GM12878 (cell line): ENCODE data around the gene LHX6. TPM values are rescaled to one million over a fixed set of nuclear protein-coding genes. Genes with fewer than 3 reads are reported as not detected.

Source experiments
- BMI1 ChIP-seq: fragments of 450-650 bp; IDR thresholded peaks from 2 replicates; pipeline ENCODE4 v1.6.1; 2016; ENCODE audit warnings: mild to moderate bottlenecking, moderate library complexity, borderline replicate concordance
- CHD2 ChIP-seq: IDR thresholded peaks from 2 replicates; pipeline ENCODE4 v1.6.1; 2011; ENCODE audit warnings: low read depth, low read length, improper control_type of control experiment, borderline replicate concordance
- FOS ChIP-seq: IDR thresholded peaks from 3 replicates; pipeline ENCODE4 v1.6.1; 2011; ENCODE audit warnings: borderline replicate concordance; ENCODE audit not compliant: insufficient read length; ENCODE audit errors: extremely low read depth
- HCFC1 ChIP-seq: fragments of 150-350 bp; IDR thresholded peaks from 2 replicates; pipeline ENCODE4 v1.6.1; 2014; ENCODE audit warnings: low read length
- HDGF ChIP-seq: fragments of 450-650 bp; IDR thresholded peaks from 2 replicates; pipeline ENCODE4 v1.6.1; 2016; ENCODE audit warnings: antibody characterized with exemption
- MTA3 ChIP-seq: IDR thresholded peaks from 2 replicates; pipeline ENCODE4 v1.6.1; 2012; ENCODE audit warnings: low read length, inconsistent platforms, borderline replicate concordance
- MYC ChIP-seq: IDR thresholded peaks from 2 replicates; pipeline ENCODE4 v1.6.1; 2011; ENCODE audit warnings: mild to moderate bottlenecking, low read length, moderate library complexity, inconsistent platforms; ENCODE audit not compliant: insufficient read depth, insufficient replicate concordance, insufficient read length, severe bottlenecking
- NFYB ChIP-seq: IDR thresholded peaks from 2 replicates; pipeline ENCODE4 v1.6.1; 2011; ENCODE audit warnings: low read depth, mild to moderate bottlenecking, low read length, improper control_type of control experiment, moderate library complexity; ENCODE audit not compliant: insufficient read depth
- NR2C1 ChIP-seq: fragments of 450-650 bp; IDR thresholded peaks from 2 replicates; pipeline ENCODE4 v1.6.1; 2017; ENCODE audit warnings: antibody characterized with exemption, mild to moderate bottlenecking, moderate library complexity
- RELA ChIP-seq: fragments of 450-650 bp; IDR thresholded peaks from 2 replicates; pipeline ENCODE4 v1.8.0; 2014; ENCODE audit warnings: borderline replicate concordance; ENCODE audit not compliant: partially characterized antibody
- SP1 ChIP-seq: IDR thresholded peaks from one replicate; pipeline ENCODE4 v1.6.1; 2011; ENCODE audit warnings: low read depth, low read length
- TBL1XR1 ChIP-seq: IDR thresholded peaks from 2 replicates; pipeline ENCODE4 v1.6.1; 2012; ENCODE audit warnings: low read depth, low read length, improper control_type of control experiment
- ZBED1 ChIP-seq: IDR thresholded peaks from 2 replicates; pipeline ENCODE4 v1.6.1; 2016; ENCODE audit warnings: borderline replicate concordance
- ZNF207 ChIP-seq: fragments of 450-650 bp; IDR thresholded peaks from 2 replicates; pipeline ENCODE4 v1.6.1; 2014; ENCODE audit warnings: antibody characterized with exemption, mild to moderate bottlenecking, borderline replicate concordance
- polyA plus RNA-seq, 11 experiments: library from polyadenylated mRNA; depleted of rRNA in 4 of 11; unstranded in 6 of 11; stranded (reverse) in 5 of 11; fragments of >200 nt; fragmentation: Nextera tagmentation in 4 of 11; fragmentation: Illumina TruSeq in 1 of 11; extraction: Ambion mirVana in 4 of 11; extraction: Trizol in 1 of 11; gene quantifications; 1 replicate in 1 of 11; 2 replicates in 10 of 11; pipeline versions ENCODE4 v1.2.1 to v1.2.3, GENCODE V29; 2011 to 2016; ENCODE audit warnings: inconsistent platforms in 2 of 11, missing spikeins in 2 of 11, low read depth in 1 of 11
- total RNA-seq, 4 experiments: library from RNA; depleted of rRNA in 3 of 4; stranded (reverse); fragments of >200 nt in 3 of 4; fragmentation: Illumina TruSeq in 1 of 4; extraction: Trizol in 1 of 4; gene quantifications; 2 replicates each; pipeline versions ENCODE4 v1.2.1 to v1.2.3, GENCODE V29; 2013 to 2021
- TF ChIP-seq, protein P1 (sequence below): fragments of 450-650 bp; IDR thresholded peaks from 2 replicates; pipeline ENCODE4 v1.6.1; 2017; ENCODE audit warnings: mild to moderate bottlenecking, low read depth, inconsistent platforms; ENCODE audit not compliant: poor library complexity, severe bottlenecking
- TF ChIP-seq, protein P2 (sequence below): fragments of 450-650 bp; IDR thresholded peaks from 2 replicates; pipeline ENCODE4 v1.6.1; 2018; ENCODE audit warnings: borderline replicate concordance, mild to moderate bottlenecking; ENCODE audit not compliant: partially characterized antibody
- TF ChIP-seq, protein P3 (sequence below): IDR thresholded peaks from 2 replicates; pipeline ENCODE4 v1.6.1; 2012; ENCODE audit warnings: low read depth, low read length, improper control_type of control experiment
- TF ChIP-seq, protein P4 (sequence below): fragments of 150-350 bp; IDR thresholded peaks from 2 replicates; pipeline ENCODE4 v1.6.1; 2016; ENCODE audit warnings: low read depth, low read length
- TF ChIP-seq, protein P5 (sequence below): IDR thresholded peaks from 2 replicates; pipeline ENCODE4 v1.6.1; 2012; ENCODE audit warnings: low read depth, low read length, improper control_type of control experiment

LHX6 gene
- total and polyA plus RNA-seq, 10 of the 15 experiments (the other 5 are each of a cell fraction or from before 2014, with no cell fraction given): not detected

DNA sequence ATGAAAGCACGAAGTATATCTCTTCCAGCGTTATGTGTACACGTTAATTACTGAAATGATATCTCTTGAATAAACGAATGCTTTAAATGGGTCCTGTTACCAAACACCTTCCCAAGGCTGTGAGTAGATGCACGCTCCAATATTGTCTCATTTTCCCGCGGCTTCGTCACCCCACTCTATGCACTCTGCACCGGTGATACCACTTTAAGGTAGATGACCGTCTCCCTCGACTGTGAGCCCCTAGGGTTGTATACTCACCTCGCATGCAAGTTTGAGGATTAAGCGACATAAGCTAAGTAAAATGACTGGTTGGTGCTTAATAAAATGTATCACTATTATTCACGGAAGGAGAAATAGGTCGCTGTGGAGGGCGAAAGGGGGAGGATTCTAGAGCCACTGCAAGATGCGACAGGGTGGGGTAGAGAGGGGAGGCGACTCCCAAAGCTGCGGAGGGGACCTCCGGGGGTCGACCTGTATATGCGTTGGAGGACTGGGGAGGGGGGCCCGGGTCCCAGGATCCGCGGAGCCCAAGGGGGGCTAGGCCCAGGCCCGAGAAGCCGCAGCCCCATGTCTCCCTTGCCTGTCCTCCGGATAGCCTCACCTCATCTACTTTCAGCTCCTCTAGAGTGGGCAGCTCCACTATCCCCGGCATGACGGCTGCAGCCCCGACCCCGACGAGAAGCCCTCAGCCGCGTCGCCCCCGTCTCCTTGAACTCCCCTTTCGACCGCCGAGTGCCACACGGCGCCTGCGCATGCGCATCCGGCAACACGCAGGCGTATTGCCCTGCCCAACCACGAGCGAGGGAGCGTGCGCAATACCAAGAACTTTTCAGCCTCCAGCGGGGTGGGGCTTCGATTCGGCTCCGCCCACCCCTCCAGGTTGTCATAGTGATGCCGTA is 69.5 kb downstream of the LHX6 start, which contains the start of the genes MORN5 and NDUFA8 (continued):
- TF ChIP-seq, protein P1, sequence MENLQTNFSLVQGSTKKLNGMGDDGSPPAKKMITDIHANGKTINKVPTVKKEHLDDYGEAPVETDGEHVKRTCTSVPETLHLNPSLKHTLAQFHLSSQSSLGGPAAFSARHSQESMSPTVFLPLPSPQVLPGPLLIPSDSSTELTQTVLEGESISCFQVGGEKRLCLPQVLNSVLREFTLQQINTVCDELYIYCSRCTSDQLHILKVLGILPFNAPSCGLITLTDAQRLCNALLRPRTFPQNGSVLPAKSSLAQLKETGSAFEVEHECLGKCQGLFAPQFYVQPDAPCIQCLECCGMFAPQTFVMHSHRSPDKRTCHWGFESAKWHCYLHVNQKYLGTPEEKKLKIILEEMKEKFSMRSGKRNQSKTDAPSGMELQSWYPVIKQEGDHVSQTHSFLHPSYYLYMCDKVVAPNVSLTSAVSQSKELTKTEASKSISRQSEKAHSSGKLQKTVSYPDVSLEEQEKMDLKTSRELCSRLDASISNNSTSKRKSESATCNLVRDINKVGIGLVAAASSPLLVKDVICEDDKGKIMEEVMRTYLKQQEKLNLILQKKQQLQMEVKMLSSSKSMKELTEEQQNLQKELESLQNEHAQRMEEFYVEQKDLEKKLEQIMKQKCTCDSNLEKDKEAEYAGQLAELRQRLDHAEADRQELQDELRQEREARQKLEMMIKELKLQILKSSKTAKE: no peak
- TF ChIP-seq TBL1XR1 (peak; percentile 61; the same call in 1 of the 2 replicates), FOS (no peak), ZNF207 (0 out of 2 replicates have a peak, but pooled peaks have one; percentile 29), NR2C1 (no peak), ZBED1 (no peak), MYC (peak; percentile 46), CHD2 (0 out of 2 replicates have a peak, but pooled peaks have one; percentile 27), SP1 (peak; percentile 26), NFYB (peak; percentile 37; the same call in 1 of the 2 replicates), HDGF (peak; percentile 86), BMI1 (peak; percentile 93; the same call in 1 of the 2 replicates), RELA (peak; percentile 64), HCFC1 (0 out of 2 replicates have a peak, but pooled peaks have one; percentile 13), MTA3 (no peak)
- TF ChIP-seq, protein P2, sequence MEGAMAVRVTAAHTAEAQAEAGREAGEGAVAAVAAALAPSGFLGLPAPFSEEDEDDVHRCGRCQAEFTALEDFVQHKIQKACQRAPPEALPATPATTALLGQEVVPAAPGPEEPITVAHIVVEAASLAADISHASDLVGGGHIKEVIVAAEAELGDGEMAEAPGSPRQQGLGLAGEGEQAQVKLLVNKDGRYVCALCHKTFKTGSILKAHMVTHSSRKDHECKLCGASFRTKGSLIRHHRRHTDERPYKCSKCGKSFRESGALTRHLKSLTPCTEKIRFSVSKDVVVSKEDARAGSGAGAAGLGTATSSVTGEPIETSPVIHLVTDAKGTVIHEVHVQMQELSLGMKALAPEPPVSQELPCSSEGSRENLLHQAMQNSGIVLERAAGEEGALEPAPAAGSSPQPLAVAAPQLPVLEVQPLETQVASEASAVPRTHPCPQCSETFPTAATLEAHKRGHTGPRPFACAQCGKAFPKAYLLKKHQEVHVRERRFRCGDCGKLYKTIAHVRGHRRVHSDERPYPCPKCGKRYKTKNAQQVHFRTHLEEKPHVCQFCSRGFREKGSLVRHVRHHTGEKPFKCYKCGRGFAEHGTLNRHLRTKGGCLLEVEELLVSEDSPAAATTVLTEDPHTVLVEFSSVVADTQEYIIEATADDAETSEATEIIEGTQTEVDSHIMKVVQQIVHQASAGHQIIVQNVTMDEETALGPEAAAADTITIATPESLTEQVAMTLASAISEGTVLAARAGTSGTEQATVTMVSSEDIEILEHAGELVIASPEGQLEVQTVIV: no peak
- TF ChIP-seq, protein P3, sequence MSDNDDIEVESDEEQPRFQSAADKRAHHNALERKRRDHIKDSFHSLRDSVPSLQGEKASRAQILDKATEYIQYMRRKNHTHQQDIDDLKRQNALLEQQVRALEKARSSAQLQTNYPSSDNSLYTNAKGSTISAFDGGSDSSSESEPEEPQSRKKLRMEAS: no peak
- TF ChIP-seq, protein P4, sequence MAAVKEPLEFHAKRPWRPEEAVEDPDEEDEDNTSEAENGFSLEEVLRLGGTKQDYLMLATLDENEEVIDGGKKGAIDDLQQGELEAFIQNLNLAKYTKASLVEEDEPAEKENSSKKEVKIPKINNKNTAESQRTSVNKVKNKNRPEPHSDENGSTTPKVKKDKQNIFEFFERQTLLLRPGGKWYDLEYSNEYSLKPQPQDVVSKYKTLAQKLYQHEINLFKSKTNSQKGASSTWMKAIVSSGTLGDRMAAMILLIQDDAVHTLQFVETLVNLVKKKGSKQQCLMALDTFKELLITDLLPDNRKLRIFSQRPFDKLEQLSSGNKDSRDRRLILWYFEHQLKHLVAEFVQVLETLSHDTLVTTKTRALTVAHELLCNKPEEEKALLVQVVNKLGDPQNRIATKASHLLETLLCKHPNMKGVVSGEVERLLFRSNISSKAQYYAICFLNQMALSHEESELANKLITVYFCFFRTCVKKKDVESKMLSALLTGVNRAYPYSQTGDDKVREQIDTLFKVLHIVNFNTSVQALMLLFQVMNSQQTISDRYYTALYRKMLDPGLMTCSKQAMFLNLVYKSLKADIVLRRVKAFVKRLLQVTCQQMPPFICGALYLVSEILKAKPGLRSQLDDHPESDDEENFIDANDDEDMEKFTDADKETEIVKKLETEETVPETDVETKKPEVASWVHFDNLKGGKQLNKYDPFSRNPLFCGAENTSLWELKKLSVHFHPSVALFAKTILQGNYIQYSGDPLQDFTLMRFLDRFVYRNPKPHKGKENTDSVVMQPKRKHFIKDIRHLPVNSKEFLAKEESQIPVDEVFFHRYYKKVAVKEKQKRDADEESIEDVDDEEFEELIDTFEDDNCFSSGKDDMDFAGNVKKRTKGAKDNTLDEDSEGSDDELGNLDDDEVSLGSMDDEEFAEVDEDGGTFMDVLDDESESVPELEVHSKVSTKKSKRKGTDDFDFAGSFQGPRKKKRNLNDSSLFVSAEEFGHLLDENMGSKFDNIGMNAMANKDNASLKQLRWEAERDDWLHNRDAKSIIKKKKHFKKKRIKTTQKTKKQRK: no peak
- TF ChIP-seq, protein P5, sequence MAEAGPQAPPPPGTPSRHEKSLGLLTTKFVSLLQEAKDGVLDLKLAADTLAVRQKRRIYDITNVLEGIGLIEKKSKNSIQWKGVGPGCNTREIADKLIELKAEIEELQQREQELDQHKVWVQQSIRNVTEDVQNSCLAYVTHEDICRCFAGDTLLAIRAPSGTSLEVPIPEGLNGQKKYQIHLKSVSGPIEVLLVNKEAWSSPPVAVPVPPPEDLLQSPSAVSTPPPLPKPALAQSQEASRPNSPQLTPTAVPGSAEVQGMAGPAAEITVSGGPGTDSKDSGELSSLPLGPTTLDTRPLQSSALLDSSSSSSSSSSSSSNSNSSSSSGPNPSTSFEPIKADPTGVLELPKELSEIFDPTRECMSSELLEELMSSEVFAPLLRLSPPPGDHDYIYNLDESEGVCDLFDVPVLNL: 0 out of 2 replicates have a peak, but pooled peaks have one; percentile 9
